GM06990 (cell line): ENCODE data around the gene CCNI.

ENCODE experiments used
- DNase-seq: peaks from one replicate; pipeline ENCODE4 v3.0.0-alpha.2; 2011; ENCODE audit not compliant: insufficient read length; ENCODE audit errors: extremely low read depth
- H3K27me3 ChIP-seq: replicated peaks from 2 replicates; pipeline ENCODE4 v1.6.0; 2011; ENCODE audit warnings: low read length; ENCODE audit not compliant: control insufficient read depth, insufficient read depth
- H3K36me3 ChIP-seq: 2 replicates; pipeline ENCODE4 v1.5.1; 2011; ENCODE audit warnings: low read length; ENCODE audit not compliant: control insufficient read depth, insufficient read depth
- H3K4me3 ChIP-seq: replicated peaks from 2 replicates; pipeline ENCODE4 v1.5.1; 2011; ENCODE audit warnings: low read depth, mild to moderate bottlenecking, control low read depth, low read length
- CTCF ChIP-seq: IDR thresholded peaks from 2 replicates; pipeline ENCODE4 v1.5.1; 2011; ENCODE audit warnings: low read length, control low read depth, mild to moderate bottlenecking, inconsistent platforms; ENCODE audit not compliant: insufficient read depth, poor library complexity, severe bottlenecking

CCNI gene

GRCh38 chr4:77025643-77026321 lies 50.0 kb downstream of the CCNI start:
- H3K36me3 ChIP-seq = peaks cover 30% of the 10 kb centered on the region
- H3K4me3 ChIP-seq = no peak overlapping the region
- H3K27me3 ChIP-seq = no peaks in the 10 kb centered on the region
- TF ChIP-seq CTCF = no peak
- no peak for DNase-seq

- Histone ChIP-seq H3K36me3 (peaks cover 34% of the 10 kb centered on the region), H3K4me3 (no peak overlapping the region), H3K27me3 (no peaks in the 10 kb centered on the region)
- no peak for DNase-seq
- no peak for TF ChIP-seq CTCF
These were observed 51.9 kb downstream of the CCNI start for GRCh38 chr4:77023920-77024319.

- no peak for DNase-seq
- no peaks in the 10 kb centered on the region for H3K27me3 ChIP-seq
- H3K4me3 ChIP-seq = no peak overlapping the region
- TF ChIP-seq CTCF = no peak
- H3K36me3 ChIP-seq = peaks cover 32% of the 10 kb centered on the region
These were observed 53.1 kb downstream of the CCNI start for GRCh38 chr4:77022560-77023179.

GRCh38 chr4:77021614-77022089 lies 54.1 kb downstream of the CCNI start:
- no peak for TF ChIP-seq CTCF
- H3K4me3 ChIP-seq = no peak overlapping the region
- no peaks in the 10 kb centered on the region for H3K27me3 ChIP-seq
- DNase-seq = no peak
- peaks cover 32% of the 10 kb centered on the region for H3K36me3 ChIP-seq

GRCh38 chr4:77020017-77020416 lies 55.8 kb downstream of the CCNI start:
- DNase-seq = no peak
- Histone ChIP-seq H3K4me3 (no peak overlapping the region), H3K36me3 (peaks cover 36% of the 10 kb centered on the region), H3K27me3 (no peaks in the 10 kb centered on the region)
- no peak for TF ChIP-seq CTCF
